ENCODE data around the gene JDP2. TPM values are rescaled to one million over a fixed set of nuclear protein-coding genes. Genes with fewer than 3 reads are reported as not detected.

The JDP2 gene
- total and polyA plus RNA-seq, 12 donors = 6.8 to 59.8 (median 31.8) TPM

GRCh38 chr14:75418850-75419768 is 8.7 kb upstream of the JDP2 start:
- intact Hi-C loops (cut with DNase I) = no loop called here
- Histone ChIP-seq H3K4me3 (no peak overlapping the region), H3K27ac (no peak overlapping the region), H3K27me3 (no peaks in the 10 kb centered on the region), H3K4me1 (replicated peaks in 1 of 2) (no peaks in the 10 kb centered on the region), H3K36me3 (replicated peaks in 1 of 2) (no peaks in the 10 kb centered on the region), H3K9me3 (replicated peaks in 1 of 3) (no peaks in the 10 kb centered on the region)
- no peak for DNase-seq
- 54 to 61% (median 59%) methylated on average over 15 to 16 of the region's 16 CpGs for WGBS, 4 donors
- TF ChIP-seq, protein P1, sequence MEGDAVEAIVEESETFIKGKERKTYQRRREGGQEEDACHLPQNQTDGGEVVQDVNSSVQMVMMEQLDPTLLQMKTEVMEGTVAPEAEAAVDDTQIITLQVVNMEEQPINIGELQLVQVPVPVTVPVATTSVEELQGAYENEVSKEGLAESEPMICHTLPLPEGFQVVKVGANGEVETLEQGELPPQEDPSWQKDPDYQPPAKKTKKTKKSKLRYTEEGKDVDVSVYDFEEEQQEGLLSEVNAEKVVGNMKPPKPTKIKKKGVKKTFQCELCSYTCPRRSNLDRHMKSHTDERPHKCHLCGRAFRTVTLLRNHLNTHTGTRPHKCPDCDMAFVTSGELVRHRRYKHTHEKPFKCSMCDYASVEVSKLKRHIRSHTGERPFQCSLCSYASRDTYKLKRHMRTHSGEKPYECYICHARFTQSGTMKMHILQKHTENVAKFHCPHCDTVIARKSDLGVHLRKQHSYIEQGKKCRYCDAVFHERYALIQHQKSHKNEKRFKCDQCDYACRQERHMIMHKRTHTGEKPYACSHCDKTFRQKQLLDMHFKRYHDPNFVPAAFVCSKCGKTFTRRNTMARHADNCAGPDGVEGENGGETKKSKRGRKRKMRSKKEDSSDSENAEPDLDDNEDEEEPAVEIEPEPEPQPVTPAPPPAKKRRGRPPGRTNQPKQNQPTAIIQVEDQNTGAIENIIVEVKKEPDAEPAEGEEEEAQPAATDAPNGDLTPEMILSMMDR (IDR thresholded peaks at IDR 0.05) = no peak
- TF ChIP-seq POLR2A (IDR thresholded peaks at IDR 0.05) = no peak

DNA sequence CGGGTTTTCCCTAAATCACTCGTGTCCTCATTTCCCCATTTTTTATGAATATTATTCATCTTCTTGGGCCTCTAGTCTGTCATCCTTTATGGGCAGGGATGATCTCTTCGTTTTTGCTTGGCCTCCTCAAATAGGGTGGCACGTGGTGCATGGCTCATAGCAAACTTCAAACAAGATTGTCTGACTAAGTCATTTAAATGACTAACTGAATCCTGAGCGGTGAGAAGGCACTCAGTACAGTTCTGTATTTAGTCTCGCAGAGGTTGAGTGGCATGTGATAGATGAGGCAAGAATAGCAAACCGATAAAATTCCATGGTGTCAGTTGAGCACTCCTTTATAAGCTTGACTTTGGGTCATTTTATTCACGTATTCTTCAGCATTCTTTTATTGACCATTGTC is 5.7 kb upstream of the JDP2 start:
- no peak for TF ChIP-seq POLR2A (IDR thresholded peaks at IDR 0.05)
- TF ChIP-seq, protein P1 (IDR thresholded peaks at IDR 0.05) = no peak
- intact Hi-C loops (cut with DNase I) = no loop called here
- no peak overlapping the region for H3K27ac ChIP-seq
- no peaks in the 10 kb centered on the region for H3K27me3 ChIP-seq
- H3K36me3 ChIP-seq (replicated peaks in 1 of 2) = no peaks in the 10 kb centered on the region
- DNase-seq = peak in 1 of 7 donors; percentile 55
- peaks cover 0 to 3% of the 10 kb centered on the region in 2 donors for H3K4me1 ChIP-seq (replicated peaks in 1 of 2)
- no peak overlapping the region for H3K4me3 ChIP-seq
- no peaks in the 10 kb centered on the region for H3K9me3 ChIP-seq (replicated peaks in 1 of 3)
- WGBS, 4 donors = 72 to 87% (median 77%) methylated on average over 8 of the region's 8 CpGs

DNA sequence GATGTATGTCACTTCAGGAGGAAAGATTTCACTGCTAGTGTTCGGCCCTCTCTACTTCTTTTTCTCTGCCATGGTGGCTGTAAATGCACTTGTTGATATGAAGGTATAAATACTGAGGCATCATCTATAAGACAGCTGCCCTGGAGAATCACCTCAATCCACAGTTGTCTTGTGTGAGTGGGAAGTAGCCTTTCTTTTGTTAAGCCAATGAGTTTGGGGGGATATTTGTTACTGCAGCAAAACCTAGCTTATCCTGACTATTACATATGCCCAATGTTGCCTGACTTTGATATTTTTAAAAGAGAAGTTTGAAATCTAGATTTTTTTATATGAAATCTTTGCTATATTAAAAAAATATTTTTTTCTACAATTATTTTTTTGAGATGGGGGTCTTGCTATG is 3.3 kb upstream of the JDP2 start:
- TF ChIP-seq POLR2A (IDR thresholded peaks at IDR 0.05) = no peak
- TF ChIP-seq, protein P1 (IDR thresholded peaks at IDR 0.05) = no peak
- Histone ChIP-seq H3K4me1 (replicated peaks in 1 of 2) (peaks cover 9 to 11% of the 10 kb centered on the region in 2 donors), H3K27me3 (no peaks in the 10 kb centered on the region), H3K9me3 (replicated peaks in 1 of 3) (no peaks in the 10 kb centered on the region), H3K4me3 (no peak overlapping the region), H3K27ac (no peak overlapping the region), H3K36me3 (replicated peaks in 1 of 2) (no peaks in the 10 kb centered on the region)
- intact Hi-C loops (cut with DNase I) = no loop called here
- 88 to 100% (median 95%) methylated on average over 1 of the region's 1 CpG for WGBS, 4 donors
- no peak for DNase-seq

DNA sequence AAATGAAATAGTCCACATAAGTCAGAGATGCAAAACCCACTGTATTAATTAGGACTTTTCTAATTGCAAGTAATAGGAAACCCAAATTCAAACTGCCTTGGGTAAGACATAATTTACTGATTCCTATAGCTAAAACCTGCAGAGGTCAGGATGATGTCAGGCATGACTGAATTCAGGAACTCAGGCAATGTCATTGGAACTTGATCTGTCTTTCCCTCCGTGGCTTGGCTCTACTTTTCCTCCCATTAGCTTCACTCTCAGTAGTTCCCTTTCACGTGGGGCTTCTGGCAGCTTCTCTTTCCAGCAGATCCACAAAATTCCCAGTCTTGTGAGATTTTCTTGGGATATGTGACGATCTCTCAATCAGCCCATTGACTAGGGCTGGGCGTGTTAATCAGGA is 2.4 kb upstream of the JDP2 start:
- H3K27ac ChIP-seq = no peak overlapping the region

More for the DNA sequence above, 2.4 kb upstream of the JDP2 start:
- no peaks in the 10 kb centered on the region for H3K9me3 ChIP-seq (replicated peaks in 1 of 3)
- H3K4me3 ChIP-seq = no peak overlapping the region
- no peak for DNase-seq
- H3K36me3 ChIP-seq (replicated peaks in 1 of 2) = no peaks in the 10 kb centered on the region
- intact Hi-C loops (cut with DNase I) = loop anchor here in 1 of 2 donors (5.0 kb wide), 1 partner anchor 118 kb away; no protein-coding TSS in a partner anchor
- H3K27me3 ChIP-seq = no peaks in the 10 kb centered on the region
- peaks cover 11 to 18% of the 10 kb centered on the region in 2 donors for H3K4me1 ChIP-seq (replicated peaks in 1 of 2)
- 81 to 88% (median 84%) methylated on average over 4 of the region's 4 CpGs for WGBS, 4 donors
- no peak for TF ChIP-seq POLR2A (IDR thresholded peaks at IDR 0.05)
- TF ChIP-seq, protein P1 (IDR thresholded peaks at IDR 0.05) = no peak
